KBM-7 (cell line): ENCODE data around the gene GCGR.
A peak's percentile ranks its signal among the peaks of the same experiment; 100 is the strongest.

Experiments
- DNase-seq: peaks from one replicate; pipeline ENCODE4 v3.0.0-alpha.2; 2015
- in situ Hi-C: fragments of 300-500 bp; cut with MboI; formaldehyde crosslinking; loops from 2 replicates; pipeline ENCODE4 v1.14.3; 2020; ENCODE audit warnings: low sequenced_read_pairs, low pct_unique_long_range_greater_than_20kb, mixed read lengths

The GCGR gene

GRCh38 chr17:81844327-81844851 lies 40.4 kb downstream of the GCGR start:
- DNase-seq: no peak
- in situ Hi-C loops: no loop called here

DNA sequence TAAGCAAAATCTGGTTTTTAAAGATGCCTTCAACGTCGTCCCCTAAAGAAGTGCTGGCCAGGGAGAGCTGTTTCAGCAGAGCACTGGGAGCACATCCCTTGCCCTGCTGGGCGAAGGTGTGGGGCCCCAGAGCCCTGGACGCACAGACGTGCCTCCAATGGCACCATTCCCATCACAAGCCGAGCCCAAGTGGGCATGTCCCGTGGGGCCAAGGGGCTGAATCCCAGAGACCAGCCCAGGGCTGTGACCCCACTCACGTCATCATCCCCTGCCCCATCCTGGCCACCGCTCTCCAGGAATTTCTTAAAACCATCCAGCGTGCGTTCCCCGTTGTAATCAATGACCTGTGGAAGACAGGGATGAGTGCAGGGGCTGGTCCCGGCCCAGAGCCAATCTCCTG lies 40.9 kb downstream of the GCGR start:
- in situ Hi-C loops: no loop called here
- no peak for DNase-seq

DNA sequence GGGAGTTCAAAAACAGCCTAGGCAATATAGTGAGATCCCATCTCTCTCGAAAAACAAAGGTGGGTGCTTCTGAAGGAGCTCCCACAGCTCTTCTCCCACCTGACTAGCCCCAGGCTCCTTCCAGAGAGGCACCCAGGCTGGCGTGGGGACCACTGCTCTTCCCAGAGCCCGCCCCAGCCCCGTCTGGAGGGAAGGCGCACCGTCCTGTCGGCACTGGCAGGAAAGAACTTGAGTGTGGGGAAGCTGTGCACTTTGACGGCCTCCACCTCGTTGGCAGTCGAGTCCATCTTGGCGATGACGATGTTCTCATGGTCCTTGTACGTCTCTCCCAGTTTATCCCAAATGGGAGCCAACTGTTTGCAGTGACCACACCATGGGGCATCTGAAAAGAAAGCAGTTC lies 41.4 kb downstream of the GCGR start:
- DNase-seq: no peak
- in situ Hi-C loops: no loop called here

DNA sequence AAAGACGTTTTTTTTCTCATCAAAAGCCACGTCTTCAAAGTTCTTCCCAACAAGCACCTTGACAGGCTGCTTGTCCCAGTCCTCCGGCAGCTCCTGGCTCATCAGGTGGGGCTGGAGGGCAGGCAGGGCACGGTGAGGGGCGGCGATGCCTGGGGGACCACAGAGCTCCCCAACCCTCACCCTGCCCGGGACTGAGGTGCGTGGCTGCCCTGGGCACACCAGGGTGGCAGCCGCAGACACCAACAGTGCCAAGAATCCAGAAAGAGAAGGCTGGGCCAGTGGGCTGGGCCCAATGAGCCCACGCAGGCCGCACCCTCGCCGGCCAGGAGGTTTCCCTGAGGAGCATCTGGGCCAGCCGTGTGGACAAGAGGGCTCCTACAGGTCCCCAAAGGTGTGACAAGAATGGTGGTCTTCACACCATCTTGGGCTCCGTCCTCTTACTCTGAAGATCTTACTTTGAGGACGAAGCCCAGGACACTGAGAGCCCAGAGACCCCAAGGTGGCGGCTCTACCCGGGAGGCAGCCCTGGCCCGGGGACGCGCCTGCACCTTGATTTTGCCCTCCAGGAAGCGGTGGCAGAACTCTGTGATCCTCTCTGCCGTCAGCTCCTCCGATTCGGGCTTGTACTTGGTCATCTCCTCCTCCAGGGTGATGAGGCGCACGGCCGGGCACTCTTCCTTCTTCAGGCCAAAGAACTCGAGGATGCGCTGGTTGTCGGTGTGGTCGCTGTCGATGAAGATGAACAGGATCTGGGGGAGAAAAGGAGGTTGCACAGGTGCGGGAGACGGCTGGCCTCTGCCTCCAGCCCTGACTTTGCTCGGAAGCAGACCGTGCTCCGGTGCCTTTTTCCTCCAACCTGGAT lies 42.2 kb downstream of the GCGR start:
- DNase-seq: no peak
- in situ Hi-C loops: no loop called here

GRCh38 chr17:81846743-81847689 lies 43.1 kb downstream of the GCGR start:
- in situ Hi-C loops: no loop called here
- no peak for DNase-seq

DNA sequence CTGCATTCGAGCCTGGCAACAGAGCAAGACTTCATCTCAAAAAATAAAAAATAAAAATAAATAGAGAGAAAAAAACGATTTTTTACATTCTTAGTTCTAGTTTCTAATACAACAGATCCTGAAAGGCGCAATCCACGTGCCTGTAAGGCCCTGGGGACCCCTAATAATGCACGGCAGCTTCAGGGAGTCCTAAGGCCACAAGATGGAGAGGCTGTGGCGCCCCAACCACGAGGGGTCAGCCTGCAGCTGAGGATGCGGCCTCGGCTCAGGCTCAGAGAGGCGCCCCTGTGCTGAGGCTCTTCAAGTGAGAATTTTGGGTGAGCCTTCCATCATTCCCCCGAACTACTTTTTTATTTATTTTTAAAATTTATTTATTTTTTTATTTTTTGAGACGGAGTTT lies 45.5 kb downstream of the GCGR start:
- in situ Hi-C loops: no loop called here
- no peak for DNase-seq

GRCh38 chr17:81851423-81851822 lies 47.5 kb downstream of the GCGR start:
- in situ Hi-C loops: no loop called here
- DNase-seq: no peak

- in situ Hi-C loops: no loop called here
- DNase-seq: no peak
Measured at GRCh38 chr17:81852237-81852636, 48.3 kb downstream of the GCGR start.

DNA sequence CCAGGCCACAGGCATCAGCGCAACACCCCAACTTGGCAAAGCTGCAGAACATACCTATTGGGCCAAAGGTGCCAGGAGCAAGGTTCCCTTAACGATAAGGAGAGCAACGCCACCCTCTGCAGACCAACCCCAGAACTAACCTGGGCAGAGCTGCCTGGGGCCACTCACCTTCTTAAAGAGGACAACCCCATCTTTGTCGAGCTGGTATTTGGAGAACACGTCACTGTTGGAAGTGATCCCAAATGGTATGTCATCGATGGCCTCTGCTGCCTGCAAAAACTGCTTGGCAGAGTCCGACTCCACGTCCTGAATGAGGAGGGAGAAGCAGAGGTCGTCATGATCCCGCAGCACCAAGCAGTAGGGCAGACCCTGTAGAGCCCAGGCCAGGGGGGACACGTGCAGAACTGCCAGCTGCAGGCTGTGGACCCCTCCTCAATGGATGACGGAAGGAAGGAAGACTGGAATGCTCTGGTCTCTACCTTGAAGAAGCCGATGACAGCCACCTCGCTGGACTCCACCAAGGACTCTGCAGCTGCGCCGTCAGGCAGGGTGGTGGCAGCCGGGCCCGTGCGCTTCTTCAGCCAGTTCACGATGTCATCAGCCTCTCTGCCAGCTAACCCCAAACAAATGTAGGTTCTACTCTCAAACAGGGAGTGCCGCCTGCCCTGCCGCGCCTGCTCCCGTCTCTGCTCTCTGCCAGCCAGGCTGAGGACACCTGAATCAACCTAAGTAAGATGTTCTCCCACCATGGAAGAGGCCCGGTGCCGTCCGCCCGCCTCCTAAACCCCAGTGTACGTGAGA lies 51.2 kb downstream of the GCGR start:
- in situ Hi-C loops: no loop called here
- no peak for DNase-seq

GRCh38 chr17:81858170-81858966 lies 54.4 kb downstream of the GCGR start:
- DNase-seq: no peak
- in situ Hi-C loops: no loop called here

- DNase-seq: no peak
Measured at GRCh38 chr17:81858967-81859905, 55.3 kb downstream of the GCGR start.

GRCh38 chr17:81859906-81860755 lies 56.2 kb downstream of the GCGR start, which contains the start of gene P4HB:
TSS of gene P4HB (minus strand) at chr17:81860535. CDS start at chr17:81860471, 64 bp downstream.
- in situ Hi-C loops: no loop called here
- DNase-seq: no peak

More at GRCh38 chr17:81858967-81859905, 55.3 kb downstream of the GCGR start:
- in situ Hi-C loops: no loop called here

GRCh38 chr17:81860756-81861568 lies 57.0 kb downstream of the GCGR start:
- in situ Hi-C loops: no loop called here
- DNase-seq: peak; percentile 100

GRCh38 chr17:81863123-81863675 lies 59.2 kb downstream of the GCGR start:
- in situ Hi-C loops: no loop called here
- no peak for DNase-seq
